ENCODE results near the gene DBX1.
"Not testable (repeated sequence)": the region's sequence is repeated elsewhere in the genome, so short reads cannot be mapped to it uniquely, and the experiment has no call there.

DBX1 gene

GRCh38 chr11:20160425-20161229 is at the start of gene DBX1:
TSS of gene DBX1 (minus strand) at chr11:20160475. CDS start at chr11:20160324, 151 bp downstream.
- DNase-seq, result no peak

GRCh38 chr11:20208622-20209111 is 48.4 kb upstream of the DBX1 start:
- DNase-seq, result no peak

- no peak for DNase-seq
These were observed 47.7 kb upstream of the DBX1 start for GRCh38 chr11:20207781-20208621.

GRCh38 chr11:20205807-20206206 is 45.5 kb upstream of the DBX1 start:
- no peak for DNase-seq

GRCh38 chr11:20204681-20205080 is 44.4 kb upstream of the DBX1 start:
- no peak for DNase-seq

- DNase-seq, result no peak
These were observed 43.6 kb upstream of the DBX1 start for GRCh38 chr11:20203831-20204230.

GRCh38 chr11:20201231-20201630 is 41.0 kb upstream of the DBX1 start:
- DNase-seq, result no peak

GRCh38 chr11:20200331-20200955 is 40.2 kb upstream of the DBX1 start:
- not testable (repeated sequence) for DNase-seq

- DNase-seq, result peak; percentile 26
These were observed 37.6 kb upstream of the DBX1 start for GRCh38 chr11:20197881-20198280.

GRCh38 chr11:20194470-20194869 is 34.2 kb upstream of the DBX1 start:
- DNase-seq, result no peak

- no peak for DNase-seq
These were observed 33.0 kb upstream of the DBX1 start for GRCh38 chr11:20193307-20193706.

GRCh38 chr11:20192641-20193040 is 32.4 kb upstream of the DBX1 start:
- no peak for DNase-seq

GRCh38 chr11:20192151-20192550 is 31.9 kb upstream of the DBX1 start:
- DNase-seq, result no peak

GRCh38 chr11:20178976-20179375 is 18.7 kb upstream of the DBX1 start:
- DNase-seq, result no peak

GRCh38 chr11:20177136-20177535 is 16.9 kb upstream of the DBX1 start:
- no peak for DNase-seq

- no peak for DNase-seq
These were observed 12.6 kb upstream of the DBX1 start for GRCh38 chr11:20172721-20173447.

- no peak for DNase-seq
These were observed 3.7 kb upstream of the DBX1 start for GRCh38 chr11:20163783-20164481.

GRCh38 chr11:20162824-20163782 is 2.8 kb upstream of the DBX1 start:
- no peak for DNase-seq

GRCh38 chr11:20161923-20162744 is 1.9 kb upstream of the DBX1 start:
- DNase-seq, result no peak
